T-cell (primary cell): Measurements from ENCODE around the gene TCAP. TPM values are rescaled to one million over a fixed set of nuclear protein-coding genes. Genes with fewer than 3 reads are reported as not detected.

ENCODE experiments used
- ATAC-seq, 4 experiments: fragments of 200-7000 bp in 3 of 4; fragments of 150-1000 bp in 1 of 4; cut with Tn5 transposase; replicated peaks in 1 of 4; 1 replicate in 3 of 4; 2 replicates in 1 of 4; pipeline ENCODE4 v1.10.0; 2021; ENCODE audit warnings: moderate library complexity in 3 of 4, mild to moderate bottlenecking in 2 of 4, moderate number of reproducible peaks in 1 of 4
- CTCF ChIA-PET, 2 donors: fragments of 300-600 bp; sonication (Branson Sonifier 250); formaldehyde crosslinking; loops; one replicate each; lab custom pipeline; 2022; ENCODE audit warnings: antibody characterized with exemption in 2 of 2; lab: Charles Lee
- POLR2A ChIA-PET, 2 donors: fragments of 300-600 bp; sonication (Branson Sonifier 250); formaldehyde crosslinking; loops; one replicate each; lab custom pipeline; 2022; ENCODE audit warnings: antibody characterized with exemption in 2 of 2; lab: Charles Lee
- DNase-seq, 35 experiments: peaks; one replicate each; pipeline versions ENCODE4 v3.0.0 to v3.0.0-alpha.2; 2013 to 2023
- H3K27ac ChIP-seq: one replicate; pipeline ENCODE4 v1.5.1; 2013; ENCODE audit warnings: low read length
- H3K27me3 ChIP-seq, 2 experiments: replicated peaks in 1 of 2; 1 replicate in 1 of 2; 2 replicates in 1 of 2; pipeline versions ENCODE4 v1.6.1 to v1.7.0; 2013; ENCODE audit warnings: low read length in 1 of 2, mixed read lengths in 1 of 2; ENCODE audit not compliant: control insufficient read depth in 2 of 2, insufficient read depth in 2 of 2; ENCODE audit errors: extremely low read depth in 1 of 2
- H3K36me3 ChIP-seq, 2 donors: 1 replicate in 1 of 2; 2 replicates in 1 of 2; pipeline versions ENCODE4 v1.6.1 to v1.7.0; 2013; ENCODE audit warnings: low read length in 1 of 2; ENCODE audit not compliant: control insufficient read depth in 2 of 2, insufficient read depth in 1 of 2; ENCODE audit errors: extremely low read depth in 1 of 2
- H3K4me1 ChIP-seq, 2 experiments: 1 replicate in 1 of 2; 2 replicates in 1 of 2; pipeline versions ENCODE4 v1.6.1 to v1.7.0; 2013; ENCODE audit warnings: low read length in 2 of 2, mixed read lengths in 1 of 2; ENCODE audit not compliant: insufficient read depth in 2 of 2, control insufficient read depth in 1 of 2; ENCODE audit errors: extremely low read depth in 1 of 2
- H3K4me3 ChIP-seq, 2 donors: 1 replicate in 1 of 2; 2 replicates in 1 of 2; pipeline versions ENCODE4 v1.5.1 to v1.7.0; 2013; ENCODE audit warnings: mild to moderate bottlenecking in 2 of 2, low read length in 1 of 2, moderate library complexity in 1 of 2; ENCODE audit not compliant: control insufficient read depth in 1 of 2; ENCODE audit errors: extremely low read depth in 1 of 2
- H3K9me3 ChIP-seq: 2 replicates; pipeline ENCODE4 v1.7.0; 2013
- H3K27ac Mint-ChIP-seq, 2 donors: one replicate each; pipeline ENCODE4 v1.8.0; 2020 to 2021; ENCODE audit warnings: mild to moderate bottlenecking in 2 of 2, mixed read lengths in 2 of 2
- H3K27me3 Mint-ChIP-seq, 2 donors: one replicate each; pipeline ENCODE4 v1.8.0; 2021 to 2022; ENCODE audit warnings: mixed read lengths in 2 of 2
- H3K36me3 Mint-ChIP-seq: one replicate; pipeline ENCODE4 v1.8.0; 2021; ENCODE audit warnings: mixed read lengths
- H3K4me1 Mint-ChIP-seq, 3 donors: one replicate each; pipeline ENCODE4 v1.8.0; 2020 to 2022; ENCODE audit warnings: mixed read lengths in 3 of 3, mild to moderate bottlenecking in 1 of 3
- H3K4me3 Mint-ChIP-seq, 3 donors: one replicate each; pipeline ENCODE4 v1.8.0; 2020 to 2022; ENCODE audit warnings: mild to moderate bottlenecking in 3 of 3, mixed read lengths in 3 of 3, moderate library complexity in 3 of 3
- H3K9me3 Mint-ChIP-seq, 3 donors: one replicate each; pipeline ENCODE4 v1.8.0; 2020 to 2022; ENCODE audit warnings: mixed read lengths in 3 of 3
- WGBS: methylation state at CpG from one replicate; pipeline ENCODE4 v1.1.5; 2013; ENCODE audit warnings: missing lambda C conversion rate; ENCODE audit not compliant: insufficient coverage; 5-methylcytosine and 5-hydroxymethylcytosine counted together
- total RNA-seq, 35 experiments: library from RNA in 6 of 35; stranded (reverse) in 6 of 35; fragments of 120-200 nt in 1 of 35; gene quantifications; one replicate each; pipeline versions ENCODE4 v1.2.1 to v1.2.4 and lab custom pipeline; 2013 to 2026

Gene TCAP
- total RNA-seq, 5 donors from 2014 or later (not counting 1 experiment from before 2014, with no cell fraction given) = 2.2 to 7.8 (median 6.6) TPM

GRCh38 chr17:39678340-39679116, 13.4 kb downstream of the TCAP start:
- H3K4me1 ChIP-seq = peaks cover 36 to 73% of the 10 kb centered on the region in 2 experiments
- Mint-ChIP-seq H3K4me3 (peak overlapping the region in 1 of 3 donors; percentile 60), H3K4me1 (peaks cover 53 to 66% (median 59%) of the 10 kb centered on the region in 3 donors), H3K9me3 (no peaks in the 10 kb centered on the region), H3K27me3 (no peaks in the 10 kb centered on the region), H3K36me3 (peaks cover 10% of the 10 kb centered on the region), H3K27ac (peak overlapping the region; percentile 97 to 98)
- H3K4me3 ChIP-seq = no peak overlapping the region
- 85% methylated on average over 10 of the region's 13 CpGs for WGBS
- peaks cover 6 to 13% of the 10 kb centered on the region in 2 donors for H3K36me3 ChIP-seq
- POLR2A ChIA-PET = interaction anchor here in 1 of 2 donors (0.5 kb wide), 1 partner anchor 891 kb away, joined by 3 read pairs; no protein-coding TSS in a partner anchor
- DNase-seq (no peak), ATAC-seq (no peak)
- H3K27me3 ChIP-seq = no peaks in the 10 kb centered on the region
- CTCF ChIA-PET = interaction anchor here in 1 of 2 donors (1.0 to 1.3 kb wide), 2 partner anchors 10 to 24 kb away, joined by 3 read pairs; partner anchors contain the start of gene PGAP3
- peak overlapping the region; percentile 81 for H3K27ac ChIP-seq
- H3K9me3 ChIP-seq = no peaks in the 10 kb centered on the region

DNA sequence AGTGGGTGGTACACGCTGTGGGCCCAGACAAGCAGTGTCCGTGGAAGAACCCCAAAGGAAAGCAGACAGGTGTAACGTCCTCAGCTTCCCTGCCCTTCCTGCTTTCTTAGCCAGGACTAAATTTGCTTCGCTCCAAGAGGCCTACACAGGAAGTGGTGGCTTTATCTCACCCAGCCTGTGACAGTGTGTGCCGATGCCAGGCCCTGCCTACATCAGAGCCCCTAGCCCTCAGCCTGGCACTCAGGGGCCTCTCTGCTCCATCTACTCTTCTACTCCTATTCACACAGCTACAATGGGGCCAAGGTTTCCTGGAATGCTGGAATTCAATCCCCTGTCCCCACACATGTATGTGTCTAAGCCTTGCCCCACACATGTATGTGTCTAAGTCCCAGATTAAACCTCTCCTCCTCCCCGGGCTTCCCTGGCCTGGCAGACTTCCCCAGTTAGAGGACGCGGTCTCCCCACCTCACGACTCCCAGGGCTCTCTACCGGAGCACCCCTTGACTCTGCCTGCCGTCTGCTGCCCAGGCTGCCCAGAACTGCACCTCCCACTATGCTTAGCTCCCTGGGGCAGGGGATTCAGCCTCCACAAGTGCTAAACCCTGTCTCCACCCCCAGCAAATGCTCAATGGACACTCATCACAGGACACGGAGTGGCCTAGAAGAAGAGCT, 14.5 kb downstream of the TCAP start:
- POLR2A ChIA-PET = interaction anchor here in 1 of 2 donors (0.9 kb wide), 1 partner anchor 387 kb away, joined by 3 read pairs; no protein-coding TSS in a partner anchor
- peaks cover 53 to 66% (median 59%) of the 10 kb centered on the region in 3 donors for H3K4me1 Mint-ChIP-seq
- 43% methylated on average over 11 of the region's 12 CpGs for WGBS
- Histone ChIP-seq H3K4me1 (peaks cover 36 to 69% of the 10 kb centered on the region in 2 experiments), H3K9me3 (no peaks in the 10 kb centered on the region), H3K27me3 (no peaks in the 10 kb centered on the region), H3K36me3 (peaks cover 11 to 19% of the 10 kb centered on the region in 2 donors), H3K4me3 (peak overlapping the region in 1 of 2 donors; percentile 7), H3K27ac (peak overlapping the region; percentile 81)
- CTCF ChIA-PET = interaction anchor here in 1 of 2 donors (1.0 kb wide), 2 partner anchors 8 to 44 kb away, joined by 3 read pairs; partner anchors contain the start of gene PGAP3
- H3K27me3 Mint-ChIP-seq = no peaks in the 10 kb centered on the region
- ATAC-seq (peak; percentile 81 to 86 (median 85)), DNase-seq (peak in 34 of 35 experiments; percentile 22 to 73 (median 46))
- no peaks in the 10 kb centered on the region for H3K9me3 Mint-ChIP-seq
- H3K27ac Mint-ChIP-seq = peak overlapping the region; percentile 97 to 98
- H3K36me3 Mint-ChIP-seq = peaks cover 17% of the 10 kb centered on the region
- peak overlapping the region; percentile 15 to 60 (median 37) for H3K4me3 Mint-ChIP-seq

GRCh38 chr17:39683295-39683939, 18.3 kb downstream of the TCAP start:
- H3K4me3 Mint-ChIP-seq = no peak overlapping the region

GRCh38 chr17:39684369-39685192, 19.4 kb downstream of the TCAP start:
- WGBS = 98% methylated on average over 6 of the region's 12 CpGs
- DNase-seq (no peak), ATAC-seq (no peak)
- ChIA-PET POLR2A (interaction anchor here in 1 of 2 donors (0.7 kb wide), 1 partner anchor 371 kb away, joined by 3 read pairs; no protein-coding TSS in a partner anchor), CTCF (interaction anchor here in 1 of 2 donors (0.6 kb wide), 1 partner anchor 50 kb away, joined by 3 read pairs; no protein-coding TSS in a partner anchor)
- Histone ChIP-seq H3K27ac (no peak overlapping the region), H3K4me1 (peaks cover 25 to 36% of the 10 kb centered on the region in 2 experiments), H3K27me3 (no peaks in the 10 kb centered on the region), H3K36me3 (peaks cover 11 to 29% of the 10 kb centered on the region in 2 donors), H3K9me3 (no peaks in the 10 kb centered on the region), H3K4me3 (no peak overlapping the region)
- H3K4me3 Mint-ChIP-seq = no peak overlapping the region
- peaks cover 41 to 49% (median 46%) of the 10 kb centered on the region in 3 donors for H3K4me1 Mint-ChIP-seq
- no peaks in the 10 kb centered on the region for H3K27me3 Mint-ChIP-seq
- H3K27ac Mint-ChIP-seq = no peak overlapping the region
- peaks cover 28% of the 10 kb centered on the region for H3K36me3 Mint-ChIP-seq
- no peaks in the 10 kb centered on the region for H3K9me3 Mint-ChIP-seq

More at GRCh38 chr17:39683295-39683939, 18.3 kb downstream of the TCAP start:
- 98% methylated on average over 5 of the region's 9 CpGs for WGBS
- Mint-ChIP-seq H3K4me1 (peaks cover 46 to 53% (median 50%) of the 10 kb centered on the region in 3 donors), H3K27ac (no peak overlapping the region), H3K36me3 (peaks cover 28% of the 10 kb centered on the region), H3K9me3 (no peaks in the 10 kb centered on the region), H3K27me3 (no peaks in the 10 kb centered on the region)
- ChIA-PET POLR2A (interaction anchor here in 1 of 2 donors (0.7 kb wide), 1 partner anchor 274 kb away, joined by 9 read pairs; no protein-coding TSS in a partner anchor), CTCF (no interaction called here)
- Histone ChIP-seq H3K4me1 (peaks cover 21 to 41% of the 10 kb centered on the region in 2 experiments), H3K27me3 (no peaks in the 10 kb centered on the region), H3K36me3 (peaks cover 11 to 29% of the 10 kb centered on the region in 2 donors), H3K9me3 (no peaks in the 10 kb centered on the region), H3K27ac (no peak overlapping the region), H3K4me3 (no peak overlapping the region)
- no peak for ATAC-seq
- DNase-seq = no peak

- Histone ChIP-seq H3K27me3 (no peaks in the 10 kb centered on the region), H3K4me3 (peak overlapping the region; percentile 84 to 94), H3K27ac (peak overlapping the region; percentile 89), H3K9me3 (no peaks in the 10 kb centered on the region), H3K4me1 (peaks cover 15 to 16% of the 10 kb centered on the region in 2 experiments), H3K36me3 (peaks cover 11 to 21% of the 10 kb centered on the region in 2 donors)
- ATAC-seq (no peak), DNase-seq (no peak)
- no peaks in the 10 kb centered on the region for H3K27me3 Mint-ChIP-seq
- 66% methylated on average over 6 of the region's 6 CpGs for WGBS
- H3K4me1 Mint-ChIP-seq = peaks cover 25 to 32% (median 30%) of the 10 kb centered on the region in 3 donors
- H3K9me3 Mint-ChIP-seq = no peaks in the 10 kb centered on the region
- H3K4me3 Mint-ChIP-seq = peak overlapping the region; percentile 97 to 98 (median 97)
- ChIA-PET CTCF (interaction anchor here in 1 of 2 donors (1.8 kb wide), 1 partner anchor 65 kb away, joined by 5 read pairs; no protein-coding TSS in a partner anchor), POLR2A (interaction anchor here in 1 of 2 donors (0.6 kb wide), 1 partner anchor 833 kb away, joined by 3 read pairs; no protein-coding TSS in a partner anchor)
- H3K27ac Mint-ChIP-seq = peak overlapping the region; percentile 99
- peaks cover 28% of the 10 kb centered on the region for H3K36me3 Mint-ChIP-seq
These were observed 22.0 kb downstream of the TCAP start for GRCh38 chr17:39687101-39687545.
